PC-9 (cell line): ENCODE results near the gene ELP1.

Experiments used
- EZH2 ChIP-seq: fragments of 200-600 bp; sonication (generic); IDR thresholded peaks from 2 replicates; pipeline ENCODE4 v1.8.0; 2017; ENCODE audit warnings: antibody characterized with exemption, low read depth
- TF ChIP-seq, protein P1 (sequence below): fragments of 200-600 bp; sonication (generic); conservative IDR thresholded peaks from 2 replicates; pipeline ENCODE4 v1.6.1; 2017; ENCODE audit warnings: mixed run types, antibody characterized with exemption, mild to moderate bottlenecking, moderate library complexity

- TF ChIP-seq, protein P1, sequence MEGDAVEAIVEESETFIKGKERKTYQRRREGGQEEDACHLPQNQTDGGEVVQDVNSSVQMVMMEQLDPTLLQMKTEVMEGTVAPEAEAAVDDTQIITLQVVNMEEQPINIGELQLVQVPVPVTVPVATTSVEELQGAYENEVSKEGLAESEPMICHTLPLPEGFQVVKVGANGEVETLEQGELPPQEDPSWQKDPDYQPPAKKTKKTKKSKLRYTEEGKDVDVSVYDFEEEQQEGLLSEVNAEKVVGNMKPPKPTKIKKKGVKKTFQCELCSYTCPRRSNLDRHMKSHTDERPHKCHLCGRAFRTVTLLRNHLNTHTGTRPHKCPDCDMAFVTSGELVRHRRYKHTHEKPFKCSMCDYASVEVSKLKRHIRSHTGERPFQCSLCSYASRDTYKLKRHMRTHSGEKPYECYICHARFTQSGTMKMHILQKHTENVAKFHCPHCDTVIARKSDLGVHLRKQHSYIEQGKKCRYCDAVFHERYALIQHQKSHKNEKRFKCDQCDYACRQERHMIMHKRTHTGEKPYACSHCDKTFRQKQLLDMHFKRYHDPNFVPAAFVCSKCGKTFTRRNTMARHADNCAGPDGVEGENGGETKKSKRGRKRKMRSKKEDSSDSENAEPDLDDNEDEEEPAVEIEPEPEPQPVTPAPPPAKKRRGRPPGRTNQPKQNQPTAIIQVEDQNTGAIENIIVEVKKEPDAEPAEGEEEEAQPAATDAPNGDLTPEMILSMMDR: peak; percentile 76
- TF ChIP-seq EZH2: no peak
Observed at GRCh38 chr9:108953983-108954574, 20.2 kb upstream of the ELP1 start.
